H1 (cell line): ENCODE measurements around the gene RGS11. TPM values are rescaled to one million over a fixed set of nuclear protein-coding genes. Genes with fewer than 3 reads are reported as not detected.
A peak's percentile ranks its signal among the peaks of the same experiment; 100 is the strongest.

Source experiments
- CTCF ChIA-PET: fragments of 300-600 bp; sonication (Branson Sonifier 250); formaldehyde crosslinking; loops from one replicate; lab custom pipeline; 2021; ENCODE audit not compliant: partially characterized antibody; lab: Charles Lee
- POLR2A ChIA-PET: fragments of 300-600 bp; sonication (Branson Sonifier 250); formaldehyde crosslinking; loops from one replicate; lab custom pipeline; 2021; ENCODE audit warnings: inconsistent platforms; ENCODE audit not compliant: partially characterized antibody; lab: Charles Lee
- DNase-seq, 2 experiments: peaks; one replicate each; pipeline versions ENCODE4 v3.0.0 to v3.0.0-alpha.2; 2010 to 2022; ENCODE audit warnings: low spot score in 2 of 2, low read depth in 1 of 2, mixed read lengths in 1 of 2
- FAIRE-seq: peaks from 2 replicates; lab custom pipeline; 2011; peaks lifted over from hg19 to GRCh38; lab: Jason Lieb, UNC
- H2AFZ ChIP-seq: 2 replicates; pipeline ENCODE4 v1.8.1; 2012; ENCODE audit warnings: low read length, inconsistent platforms
- H2AK5ac ChIP-seq: 2 replicates; pipeline ENCODE4 v1.6.1; 2013; ENCODE audit warnings: low read depth, low read length
- H2BK120ac ChIP-seq: replicated peaks from 2 replicates; pipeline ENCODE3; 2013; ENCODE audit warnings: low read depth, low read length, inconsistent platforms
- H2BK12ac ChIP-seq: 2 replicates; pipeline ENCODE4 v1.6.1; 2013; ENCODE audit warnings: low read depth, low read length
- H2BK15ac ChIP-seq: 2 replicates; pipeline ENCODE4 v1.6.1; 2013; ENCODE audit warnings: low read length
- H2BK20ac ChIP-seq: 2 replicates; pipeline ENCODE4 v1.6.1; 2013; ENCODE audit warnings: low read length
- H2BK5ac ChIP-seq: 2 replicates; pipeline ENCODE4 v1.6.1; 2013; ENCODE audit warnings: low read depth, low read length
- H3K14ac ChIP-seq: 2 replicates; pipeline ENCODE4 v1.6.1; 2013; ENCODE audit warnings: inconsistent platforms; ENCODE audit not compliant: insufficient read length
- H3K18ac ChIP-seq: 2 replicates; pipeline ENCODE4 v1.6.1; 2013; ENCODE audit warnings: low read length; ENCODE audit errors: extremely low read depth
- H3K23ac ChIP-seq: 2 replicates; pipeline ENCODE4 v1.6.1; 2013; ENCODE audit warnings: inconsistent platforms; ENCODE audit not compliant: insufficient read length
- H3K23me2 ChIP-seq: 2 replicates; pipeline ENCODE4 v1.6.1; 2013; ENCODE audit warnings: low read depth, low read length
- H3K27ac ChIP-seq: 2 replicates; pipeline ENCODE4 v1.6.1; 2011; ENCODE audit warnings: low read depth, low read length, inconsistent platforms
- H3K27me3 ChIP-seq, 4 experiments: replicated peaks in 1 of 4; 1 replicate in 1 of 4; 2 replicates in 3 of 4; pipeline versions ENCODE4 v1.6.1 to v1.8.1; 2011 to 2013; ENCODE audit warnings: low read length in 3 of 4, mild to moderate bottlenecking in 3 of 4, inconsistent platforms in 2 of 4, mixed read lengths in 2 of 4, moderate library complexity in 1 of 4; ENCODE audit not compliant: control insufficient read depth in 3 of 4, insufficient read depth in 3 of 4; ENCODE audit errors: extremely low read depth in 1 of 4
- H3K36me3 ChIP-seq, 4 experiments: 2 replicates each; pipeline versions ENCODE4 v1.6.1 to v1.8.1; 2011 to 2013; ENCODE audit warnings: mild to moderate bottlenecking in 4 of 4, low read length in 3 of 4, moderate library complexity in 2 of 4, control low read depth in 1 of 4, inconsistent platforms in 1 of 4; ENCODE audit not compliant: insufficient read depth in 4 of 4, control insufficient read depth in 2 of 4
- H3K4ac ChIP-seq: replicated peaks from 2 replicates; pipeline ENCODE3; 2013; ENCODE audit warnings: low read length, low read depth, mixed read lengths, inconsistent platforms; ENCODE audit not compliant: insufficient read length
- H3K4me1 ChIP-seq, 4 experiments: replicated peaks in 1 of 4; 1 replicate in 1 of 4; 2 replicates in 3 of 4; pipeline versions ENCODE4 v1.6.1 to v1.8.1; 2011 to 2013; ENCODE audit warnings: low read length in 3 of 4, inconsistent platforms in 2 of 4, mixed read lengths in 1 of 4; ENCODE audit not compliant: insufficient read depth in 4 of 4, control insufficient read depth in 3 of 4
- H3K4me2 ChIP-seq, 2 experiments: 2 replicates each; pipeline versions ENCODE4 v1.6.1 to v1.8.1; 2011 to 2013; ENCODE audit warnings: low read depth in 2 of 2, low read length in 2 of 2, control low read depth in 1 of 2, inconsistent platforms in 1 of 2, mild to moderate bottlenecking in 1 of 2; ENCODE audit not compliant: insufficient read depth in 1 of 2
- H3K4me3 ChIP-seq, 4 experiments: fragments of 200-600, 300-600 bp in 1 of 4; sonication (generic), shearing (Covaris generic), sonication (Bioruptor Twin) in 1 of 4; 2 replicates each; pipeline versions ENCODE4 v1.5.1 to v1.8.1; 2011 to 2016; ENCODE audit warnings: low read length in 4 of 4, low read depth in 3 of 4, control low read depth in 2 of 4, inconsistent platforms in 2 of 4, mild to moderate bottlenecking in 2 of 4, mixed read lengths in 1 of 4, moderate library complexity in 1 of 4; ENCODE audit not compliant: insufficient read depth in 2 of 4; ENCODE audit errors: extremely low read depth in 1 of 4
- H3K56ac ChIP-seq: replicated peaks from 2 replicates; pipeline ENCODE3; 2013; ENCODE audit warnings: low read depth, mild to moderate bottlenecking, mixed read lengths, low read length, inconsistent platforms; ENCODE audit not compliant: insufficient read length
- H3K79me1 ChIP-seq: 2 replicates; pipeline ENCODE4 v1.6.1; 2013; ENCODE audit warnings: low read depth, low read length, control low read depth
- H3K79me2 ChIP-seq, 2 experiments: 2 replicates each; pipeline versions ENCODE4 v1.6.1 to v1.8.1; 2012 to 2013; ENCODE audit warnings: low read length in 2 of 2, mild to moderate bottlenecking in 2 of 2, inconsistent platforms in 1 of 2; ENCODE audit not compliant: insufficient read depth in 2 of 2, control insufficient read depth in 1 of 2
- H3K9ac ChIP-seq, 4 experiments: replicated peaks in 1 of 4; 1 replicate in 1 of 4; 2 replicates in 3 of 4; pipeline versions ENCODE4 v1.6.1 to v1.8.1; 2011 to 2013; ENCODE audit warnings: low read depth in 3 of 4, low read length in 3 of 4, control low read depth in 2 of 4, mild to moderate bottlenecking in 2 of 4, moderate library complexity in 2 of 4, inconsistent platforms in 1 of 4; ENCODE audit errors: extremely low read depth in 1 of 4
- H3K9me3 ChIP-seq, 2 experiments: 2 replicates each; pipeline versions ENCODE4 v1.6.1 to v1.8.1; 2012 to 2013; ENCODE audit warnings: mild to moderate bottlenecking in 2 of 2, moderate library complexity in 2 of 2, control low read depth in 1 of 2, inconsistent platforms in 1 of 2, low read depth in 1 of 2, low read length in 1 of 2, mixed read lengths in 1 of 2; ENCODE audit not compliant: insufficient read depth in 2 of 2
- H4K20me1 ChIP-seq, 2 experiments: replicated peaks in 1 of 2; 2 replicates each; pipeline versions ENCODE3 to v1.8.1; 2011 to 2013; ENCODE audit warnings: inconsistent platforms in 2 of 2, low read length in 2 of 2, mild to moderate bottlenecking in 1 of 2; ENCODE audit not compliant: insufficient read depth in 2 of 2, control insufficient read depth in 1 of 2
- H4K5ac ChIP-seq: 2 replicates; pipeline ENCODE4 v1.6.1; 2013; ENCODE audit warnings: low read length, low read depth, mixed read lengths, inconsistent platforms; ENCODE audit not compliant: insufficient read length
- H4K8ac ChIP-seq: 2 replicates; pipeline ENCODE4 v1.8.0; 2013; ENCODE audit warnings: mild to moderate bottlenecking, moderate library complexity, low read length, inconsistent platforms; ENCODE audit not compliant: insufficient read depth; ENCODE audit errors: extremely low read depth
- H4K91ac ChIP-seq: replicated peaks from 2 replicates; pipeline ENCODE3; 2013; ENCODE audit warnings: low read length, mixed read lengths, inconsistent platforms; ENCODE audit not compliant: insufficient read length
- CEBPB ChIP-seq: IDR thresholded peaks from 2 replicates; pipeline ENCODE4 v1.6.1; 2012; ENCODE audit warnings: low read depth, low read length
- CREB1 ChIP-seq: IDR thresholded peaks from 2 replicates; pipeline ENCODE4 v1.6.1; 2012; ENCODE audit warnings: inconsistent platforms
- HDAC2 ChIP-seq, 2 experiments: fragments of 300-600 bp in 1 of 2; sonication (generic) in 1 of 2; IDR thresholded peaks; 2 replicates each; pipeline ENCODE4 v1.6.1; 2011 to 2012; ENCODE audit warnings: low read depth in 2 of 2, low read length in 2 of 2, mild to moderate bottlenecking in 2 of 2, moderate library complexity in 2 of 2, borderline replicate concordance in 1 of 2, inconsistent platforms in 1 of 2
- HDAC6 ChIP-seq: IDR thresholded peaks from one replicate; pipeline ENCODE4 v1.7.1; 2012; ENCODE audit warnings: low read depth, mild to moderate bottlenecking, inconsistent platforms, low read length, moderate library complexity
- POLR2AphosphoS5 ChIP-seq: IDR thresholded peaks from 2 replicates; pipeline ENCODE4 v1.6.1; 2011; ENCODE audit warnings: low read depth, low read length
- RBBP5 ChIP-seq: IDR thresholded peaks from 2 replicates; pipeline ENCODE4 v1.7.1; 2012; ENCODE audit warnings: low read depth, mild to moderate bottlenecking, inconsistent platforms, low read length, moderate library complexity, borderline replicate concordance
- SAP30 ChIP-seq: fragments of 300-600 bp; sonication (generic); IDR thresholded peaks from 2 replicates; pipeline ENCODE4 v1.7.1; 2012; ENCODE audit warnings: low read length, moderate library complexity, mild to moderate bottlenecking, inconsistent platforms; ENCODE audit not compliant: insufficient read depth, insufficient replicate concordance
- SIRT6 ChIP-seq: IDR thresholded peaks from one replicate; pipeline ENCODE4 v1.7.1; 2012; ENCODE audit warnings: low read length, inconsistent platforms
- YY1 ChIP-seq: IDR thresholded peaks from 2 replicates; pipeline ENCODE4 v1.6.1; 2011; ENCODE audit warnings: low read depth, mild to moderate bottlenecking, low read length
- WGBS, 2 experiments: shearing (Covaris generic) in 1 of 2; methylation state at CpG; one replicate each; pipeline versions ENCODE4 v1.1.6 to v1.1.7; 2013 to 2015; ENCODE audit warnings: low lambda C conversion rate in 2 of 2, mixed read lengths in 2 of 2, inconsistent platforms in 1 of 2, low coverage in 1 of 2, missing lambda C conversion rate in 1 of 2; ENCODE audit not compliant: insufficient replicate concordance in 2 of 2, insufficient coverage in 1 of 2, insufficient read length in 1 of 2; ENCODE audit errors: extremely low coverage in 1 of 2, missing lambda C conversion rate in 1 of 2; 5-methylcytosine and 5-hydroxymethylcytosine counted together
- polyA plus RNA-seq, 7 experiments: library from polyadenylated mRNA; depleted of rRNA in 3 of 7; stranded (reverse) in 5 of 7; unstranded in 2 of 7; fragments of >200 nt in 5 of 7; fragments of 200-250 nt in 2 of 7; gene quantifications; 1 replicate in 5 of 7; 2 replicates in 1 of 7; 4 replicates in 1 of 7; pipeline versions ENCODE4 v1.2.1 to v1.2.3, GENCODE V29; 2011 to 2013; ENCODE audit warnings: missing spikeins in 2 of 7, mixed read lengths in 2 of 7
- total RNA-seq: library from RNA; stranded (reverse); fragmentation: NEBNext Ultra II Directional; extraction: Animal tissue kit (Norgen Biotek cat#: 25700); gene quantifications from 2 replicates; pipeline ENCODE4 v1.2.1, GENCODE V29; 2021
- TF ChIP-seq, protein P1 (sequence below): IDR thresholded peaks from 2 replicates; pipeline ENCODE4 v1.6.1; 2012; ENCODE audit warnings: low read length, inconsistent platforms

Gene RGS11
- total and polyA plus RNA-seq, 2 of the 8 experiments (the other 6 are each of a cell fraction or from before 2014, with no cell fraction given), result 0.84 to 1.2 TPM

GRCh38 chr16:228151-228851 lies 47.4 kb downstream of the RGS11 start:
- H3K9ac ChIP-seq, result peak overlapping the region; percentile 83 to 96 (median 96)
- H3K79me2 ChIP-seq, result peaks cover 23 to 47% of the 10 kb centered on the region in 2 experiments
- peak overlapping the region; percentile 96 for H3K27ac ChIP-seq
- H3K4me3 ChIP-seq, result peak overlapping the region; percentile 64 to 99 (median 92)
- ChIA-PET CTCF (interaction anchor here (0.5 to 2.0 kb wide), 15 partner anchors 9 to 142 kb away, joined by 3 to 9 read pairs (median 3); no protein-coding TSS in a partner anchor), POLR2A (interaction anchor here (0.6 to 16.8 kb wide), 17 partner anchors 11 to 299 kb away, joined by 3 to 348 read pairs (median 3); partner anchors contain the start of genes CAPN15 and RHBDF1)
- no peak overlapping the region for H3K14ac ChIP-seq
- H2BK120ac ChIP-seq, result no peak overlapping the region
- no peaks in the 10 kb centered on the region for H3K27me3 ChIP-seq
- H4K8ac ChIP-seq, result peak overlapping the region; percentile 99; the same call in 1 of the 2 replicates
- no peak for FAIRE-seq
- H3K4ac ChIP-seq, result no peak overlapping the region
- no peak overlapping the region for H2AK5ac ChIP-seq
- WGBS, 2 experiments, result 32% methylated on average over 9 of the region's 9 CpGs; no CpG with 5 or more reads in 1 of the 2 experiments
- no peaks in the 10 kb centered on the region for H3K9me3 ChIP-seq
- H3K56ac ChIP-seq, result peak overlapping the region; percentile 9
- H3K79me1 ChIP-seq, result peaks cover 3% of the 10 kb centered on the region; the same call in 1 of the 2 replicates
- H2BK15ac ChIP-seq, result no peak overlapping the region
- H4K91ac ChIP-seq, result no peak overlapping the region
- H2BK20ac ChIP-seq, result no peak overlapping the region
- H2BK5ac ChIP-seq, result peak overlapping the region; percentile 97
- 0 out of 2 replicates have a peak overlapping the region, but pooled peaks have one; percentile 89 for H3K18ac ChIP-seq
- no peak overlapping the region for H3K23ac ChIP-seq
- H3K23me2 ChIP-seq, result no peaks in the 10 kb centered on the region
- H2AFZ ChIP-seq, result no peak overlapping the region
- peaks cover 0 to 5% (median 0%) of the 10 kb centered on the region in 4 experiments; a peak in 3 of 7 replicates for H3K4me1 ChIP-seq
- H4K20me1 ChIP-seq, result peaks cover 8 to 13% of the 10 kb centered on the region in 2 experiments
- peak overlapping the region; percentile 56 to 71 for H3K4me2 ChIP-seq
- peak overlapping the region; percentile 81 for H4K5ac ChIP-seq
- no peak overlapping the region for H2BK12ac ChIP-seq
- H3K36me3 ChIP-seq, result peaks cover 15 to 43% (median 27%) of the 10 kb centered on the region in 4 experiments
- DNase-seq, result no peak
- TF ChIP-seq YY1, result no peak
- TF ChIP-seq CEBPB, result no peak
- TF ChIP-seq SAP30, result peak; percentile 83
- no peak; a peak in 1 of 4 replicates for TF ChIP-seq HDAC2 (IDR thresholded peaks at IDR 0.05; ENCODE audit: borderline replicate concordance in 1 of 2, low read depth in 2 of 2, low read length in 2 of 2)
- no peak for TF ChIP-seq HDAC6
- TF ChIP-seq, protein P1, sequence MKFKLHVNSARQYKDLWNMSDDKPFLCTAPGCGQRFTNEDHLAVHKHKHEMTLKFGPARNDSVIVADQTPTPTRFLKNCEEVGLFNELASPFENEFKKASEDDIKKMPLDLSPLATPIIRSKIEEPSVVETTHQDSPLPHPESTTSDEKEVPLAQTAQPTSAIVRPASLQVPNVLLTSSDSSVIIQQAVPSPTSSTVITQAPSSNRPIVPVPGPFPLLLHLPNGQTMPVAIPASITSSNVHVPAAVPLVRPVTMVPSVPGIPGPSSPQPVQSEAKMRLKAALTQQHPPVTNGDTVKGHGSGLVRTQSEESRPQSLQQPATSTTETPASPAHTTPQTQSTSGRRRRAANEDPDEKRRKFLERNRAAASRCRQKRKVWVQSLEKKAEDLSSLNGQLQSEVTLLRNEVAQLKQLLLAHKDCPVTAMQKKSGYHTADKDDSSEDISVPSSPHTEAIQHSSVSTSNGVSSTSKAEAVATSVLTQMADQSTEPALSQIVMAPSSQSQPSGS, result no peak
- TF ChIP-seq RBBP5, result no peak
- no peak for TF ChIP-seq POLR2AphosphoS5
- TF ChIP-seq CREB1, result no peak
- TF ChIP-seq SIRT6, result no peak
